Measurements from ENCODE around the gene NOL11.
"Not testable (repeated sequence)": the region's sequence is repeated elsewhere in the genome, so short reads cannot be mapped to it uniquely, and the experiment has no call there.

Gene NOL11

DNA sequence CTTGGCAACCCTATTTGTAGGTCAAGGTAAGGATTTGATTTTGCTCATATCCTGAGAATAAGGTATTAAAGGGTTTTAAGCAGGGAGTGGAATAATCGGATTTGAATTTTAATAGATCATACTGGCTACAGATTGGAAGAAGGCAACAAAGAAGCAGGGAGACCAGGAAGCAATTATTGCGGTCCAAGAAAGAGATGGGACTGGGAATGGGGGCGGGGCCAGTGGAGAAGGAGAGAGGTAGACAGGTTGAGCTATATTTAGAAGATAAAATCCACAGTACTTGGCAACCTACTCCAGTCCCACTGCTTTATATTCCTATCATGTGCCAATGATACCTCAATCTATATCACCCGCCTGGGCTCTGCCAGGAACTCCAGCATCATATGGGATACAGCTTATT lies 5.8 kb upstream of the NOL11 start:
- H3K36me3 ChIP-seq (ENCODE audit: control insufficient read depth, insufficient read depth, low read length, severe bottlenecking): no peaks in the 10 kb centered on the region
- H3K9me3 ChIP-seq (ENCODE audit: control insufficient read depth, low read length): no peaks in the 10 kb centered on the region
- H3K4me1 ChIP-seq (ENCODE audit: control insufficient read depth, insufficient read depth, low read length): peaks cover 3% of the 10 kb centered on the region
- no peak overlapping the region for H3K9ac ChIP-seq (ENCODE audit: low read length)
- H3K4me3 ChIP-seq (ENCODE audit: low read length): no peak overlapping the region
- DNase-seq (ENCODE audit: low read depth): no peak
- H3K27me3 ChIP-seq (replicated peaks; ENCODE audit: control insufficient read depth, insufficient read depth, low read length): no peaks in the 10 kb centered on the region

DNA sequence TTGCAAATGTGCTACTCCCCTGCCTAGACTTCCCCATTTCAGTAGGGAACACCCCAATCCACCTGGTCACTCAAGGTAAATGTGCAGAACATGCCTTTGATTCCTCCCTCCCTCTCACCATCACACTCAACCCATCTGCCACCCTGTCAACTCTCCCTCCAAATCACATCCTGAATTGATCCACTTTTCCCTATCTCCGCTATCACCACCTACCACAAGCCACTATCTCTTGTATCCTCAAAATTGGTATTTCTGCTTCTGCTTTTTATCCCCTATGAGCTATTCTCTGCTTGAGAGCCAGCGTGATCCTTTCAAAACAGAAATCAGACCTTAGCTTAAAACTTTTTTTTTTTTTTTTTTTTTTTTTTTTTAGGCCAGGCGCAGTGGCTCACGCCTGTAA lies 5.4 kb upstream of the NOL11 start:
- Histone ChIP-seq H3K4me1 (ENCODE audit: control insufficient read depth, insufficient read depth, low read length) (peaks cover 7% of the 10 kb centered on the region), H3K4me3 (ENCODE audit: low read length) (no peak overlapping the region), H3K9me3 (ENCODE audit: control insufficient read depth, low read length) (no peaks in the 10 kb centered on the region), H3K27me3 (replicated peaks; ENCODE audit: control insufficient read depth, insufficient read depth, low read length) (no peaks in the 10 kb centered on the region), H3K9ac (ENCODE audit: low read length) (no peak overlapping the region), H3K36me3 (ENCODE audit: control insufficient read depth, insufficient read depth, low read length, severe bottlenecking) (no peaks in the 10 kb centered on the region)
- no peak for DNase-seq (ENCODE audit: low read depth)

DNA sequence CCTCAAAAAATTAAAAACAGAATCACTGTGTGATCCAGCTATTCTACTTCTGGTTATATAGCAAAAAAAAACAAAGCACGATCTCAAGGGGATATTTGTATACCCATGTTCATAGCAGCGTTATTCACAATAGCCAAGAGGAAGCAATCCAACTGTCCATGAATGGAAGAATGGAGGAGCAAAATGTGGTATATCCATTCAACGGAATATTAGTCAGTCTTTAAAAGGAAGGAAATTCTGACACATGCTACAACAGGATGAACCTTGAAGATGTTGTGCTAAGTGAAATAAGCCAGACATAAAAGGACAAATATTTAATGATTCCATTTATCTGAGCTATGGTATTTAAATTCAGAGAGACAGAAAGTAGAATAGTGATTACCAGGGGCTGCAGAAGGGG lies 4.6 kb upstream of the NOL11 start:
- no peaks in the 10 kb centered on the region for H3K27me3 ChIP-seq (replicated peaks; ENCODE audit: control insufficient read depth, insufficient read depth, low read length)
- H3K4me1 ChIP-seq (ENCODE audit: control insufficient read depth, insufficient read depth, low read length): peaks cover 7% of the 10 kb centered on the region
- H3K4me3 ChIP-seq (ENCODE audit: low read length): no peak overlapping the region
- no peaks in the 10 kb centered on the region for H3K9me3 ChIP-seq (ENCODE audit: control insufficient read depth, low read length)
- H3K36me3 ChIP-seq (ENCODE audit: control insufficient read depth, insufficient read depth, low read length, severe bottlenecking): no peaks in the 10 kb centered on the region
- DNase-seq (ENCODE audit: low read depth): no peak
- no peak overlapping the region for H3K9ac ChIP-seq (ENCODE audit: low read length)

DNA sequence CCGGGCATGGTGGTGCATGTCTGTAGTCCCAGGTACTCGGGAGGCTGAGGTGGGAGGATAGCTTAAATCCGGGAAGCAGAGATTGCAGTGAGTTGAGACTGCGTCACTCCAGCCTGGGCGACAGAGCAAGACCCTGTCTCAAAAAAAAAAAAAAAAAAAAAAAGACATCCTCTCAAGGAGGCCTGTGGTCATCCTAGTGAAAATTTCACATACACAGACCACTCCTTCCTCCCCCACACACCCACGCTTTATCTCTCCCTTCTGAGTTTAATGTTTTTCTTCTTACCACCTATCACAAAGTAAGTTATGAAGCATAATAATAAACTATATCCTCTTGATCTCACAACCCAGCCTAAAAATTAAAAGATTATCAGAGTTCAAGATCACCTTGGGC lies 1.3 kb upstream of the NOL11 start:
- Histone ChIP-seq H3K4me3 (ENCODE audit: low read length) (no peak overlapping the region), H3K27me3 (replicated peaks; ENCODE audit: control insufficient read depth, insufficient read depth, low read length) (no peaks in the 10 kb centered on the region), H3K4me1 (ENCODE audit: control insufficient read depth, insufficient read depth, low read length) (peaks cover 16% of the 10 kb centered on the region), H3K36me3 (ENCODE audit: control insufficient read depth, insufficient read depth, low read length, severe bottlenecking) (peaks cover 11% of the 10 kb centered on the region), H3K9ac (ENCODE audit: low read length) (no peak overlapping the region), H3K9me3 (ENCODE audit: control insufficient read depth, low read length) (no peaks in the 10 kb centered on the region)
- DNase-seq (ENCODE audit: low read depth): no peak

DNA sequence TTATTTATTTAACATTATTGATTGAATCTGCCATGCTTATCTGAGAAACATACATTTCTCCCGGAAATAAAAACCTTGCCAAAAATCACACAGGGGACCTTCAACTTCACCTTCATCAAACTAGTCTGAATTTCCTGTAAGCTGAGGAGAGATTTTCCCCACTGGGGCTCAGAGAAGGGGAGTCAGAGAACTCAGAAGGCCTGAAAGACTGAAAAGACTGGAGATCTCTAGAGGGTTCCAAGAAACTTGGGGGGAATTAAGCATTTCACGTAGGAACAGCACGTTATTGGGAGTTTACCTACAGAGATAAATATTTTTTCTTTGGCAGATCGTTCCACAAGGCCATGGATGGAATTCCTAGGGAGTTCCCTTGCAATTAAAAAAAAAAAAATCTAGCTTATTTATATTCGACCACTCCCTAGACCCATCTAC lies 528 bp upstream of the NOL11 start:
- no peak for DNase-seq (ENCODE audit: low read depth)
- no peaks in the 10 kb centered on the region for H3K9me3 ChIP-seq (ENCODE audit: control insufficient read depth, low read length)
- H3K9ac ChIP-seq (ENCODE audit: low read length): peak overlapping the region; percentile 99
- peaks cover 16% of the 10 kb centered on the region for H3K4me1 ChIP-seq (ENCODE audit: control insufficient read depth, insufficient read depth, low read length)
- no peaks in the 10 kb centered on the region for H3K27me3 ChIP-seq (replicated peaks; ENCODE audit: control insufficient read depth, insufficient read depth, low read length)
- H3K36me3 ChIP-seq (ENCODE audit: control insufficient read depth, insufficient read depth, low read length, severe bottlenecking): peaks cover 19% of the 10 kb centered on the region
- H3K4me3 ChIP-seq (ENCODE audit: low read length): peak overlapping the region; percentile 96

DNA sequence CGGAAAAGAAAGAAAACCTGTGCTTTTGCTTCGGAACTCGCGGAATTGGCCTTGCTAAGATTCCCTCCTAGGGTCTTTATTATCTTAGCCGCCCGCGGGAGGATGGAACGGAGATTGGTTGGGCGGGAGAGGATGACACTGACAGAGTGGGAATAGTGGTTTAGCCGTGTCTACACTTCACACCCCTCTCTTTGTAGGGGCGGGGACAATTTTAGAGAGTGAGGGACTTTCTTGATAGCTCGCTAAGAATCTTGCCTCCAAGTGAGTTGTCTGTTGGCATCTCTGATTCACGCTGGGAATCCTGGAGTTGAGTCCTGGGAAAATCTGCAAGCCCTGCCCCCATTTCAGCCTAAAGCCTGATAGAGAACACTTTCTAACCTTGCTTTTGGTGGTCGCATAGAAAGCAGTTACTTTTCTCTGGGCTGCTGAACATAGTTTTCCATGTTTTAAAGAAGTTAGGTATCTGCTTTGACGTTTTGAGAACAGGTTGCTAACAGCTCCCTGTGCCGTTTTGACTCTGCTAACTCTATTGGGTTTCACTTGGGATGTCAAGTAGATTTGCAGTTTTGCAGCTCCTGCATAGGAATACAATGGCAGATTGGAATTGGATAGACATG lies 697 bp downstream of the NOL11 start:
- DNase-seq (ENCODE audit: low read depth): peak; percentile 19
- Histone ChIP-seq H3K9ac (ENCODE audit: low read length) (peak overlapping the region; percentile 99), H3K9me3 (ENCODE audit: control insufficient read depth, low read length) (no peaks in the 10 kb centered on the region), H3K4me3 (ENCODE audit: low read length) (peak overlapping the region; percentile 96), H3K36me3 (ENCODE audit: control insufficient read depth, insufficient read depth, low read length, severe bottlenecking) (peaks cover 28% of the 10 kb centered on the region), H3K4me1 (ENCODE audit: control insufficient read depth, insufficient read depth, low read length) (peaks cover 16% of the 10 kb centered on the region), H3K27me3 (replicated peaks; ENCODE audit: control insufficient read depth, insufficient read depth, low read length) (no peaks in the 10 kb centered on the region)

DNA sequence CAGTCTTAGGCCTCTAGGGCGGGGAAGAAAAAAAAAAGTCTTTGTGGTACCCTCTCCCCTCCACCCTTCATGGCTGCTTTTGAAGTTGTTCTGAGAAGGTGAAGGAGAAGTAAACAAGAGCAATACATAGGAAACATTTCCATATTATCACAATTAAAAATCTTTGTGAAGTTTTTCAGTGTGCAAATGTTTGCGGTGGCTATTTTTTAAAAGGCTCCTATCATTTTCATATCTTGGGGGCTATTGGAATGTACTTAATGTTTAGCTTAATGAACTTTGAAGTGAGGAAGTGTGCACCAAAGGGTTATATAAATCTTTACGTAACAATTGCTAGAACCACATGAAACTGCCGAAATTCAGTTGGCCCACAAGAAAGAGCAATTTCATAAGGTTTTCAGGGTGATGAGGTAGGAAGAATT lies 7.6 kb downstream of the NOL11 start:
- no peak overlapping the region for H3K4me3 ChIP-seq (ENCODE audit: low read length)
- no peaks in the 10 kb centered on the region for H3K9me3 ChIP-seq (ENCODE audit: control insufficient read depth, low read length)
- H3K4me1 ChIP-seq (ENCODE audit: control insufficient read depth, insufficient read depth, low read length): no peaks in the 10 kb centered on the region
- H3K36me3 ChIP-seq (ENCODE audit: control insufficient read depth, insufficient read depth, low read length, severe bottlenecking): peaks cover 84% of the 10 kb centered on the region
- H3K9ac ChIP-seq (ENCODE audit: low read length): no peak overlapping the region
- no peaks in the 10 kb centered on the region for H3K27me3 ChIP-seq (replicated peaks; ENCODE audit: control insufficient read depth, insufficient read depth, low read length)
- DNase-seq (ENCODE audit: low read depth): no peak

DNA sequence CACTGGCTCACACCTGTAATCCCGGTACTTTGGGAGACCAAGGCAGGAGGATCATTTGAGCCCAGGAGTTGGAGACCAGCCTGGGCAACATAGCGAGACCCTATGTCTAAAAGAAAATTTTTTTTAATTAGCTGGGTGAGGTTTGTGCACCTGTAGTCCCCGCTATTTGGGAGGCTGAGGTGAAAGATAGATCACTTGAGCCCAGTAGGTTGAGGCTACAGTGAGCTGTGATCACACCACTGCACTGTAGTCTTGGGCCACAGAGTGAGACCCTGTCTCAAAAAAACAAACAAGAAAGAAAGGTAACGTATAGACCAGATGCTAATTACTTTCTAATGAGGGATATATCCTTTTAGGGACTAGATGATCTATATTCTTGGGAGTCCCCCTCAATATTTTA lies 8.1 kb downstream of the NOL11 start:
- H3K9ac ChIP-seq (ENCODE audit: low read length): no peak overlapping the region
- no peak for DNase-seq (ENCODE audit: low read depth)

DNA sequence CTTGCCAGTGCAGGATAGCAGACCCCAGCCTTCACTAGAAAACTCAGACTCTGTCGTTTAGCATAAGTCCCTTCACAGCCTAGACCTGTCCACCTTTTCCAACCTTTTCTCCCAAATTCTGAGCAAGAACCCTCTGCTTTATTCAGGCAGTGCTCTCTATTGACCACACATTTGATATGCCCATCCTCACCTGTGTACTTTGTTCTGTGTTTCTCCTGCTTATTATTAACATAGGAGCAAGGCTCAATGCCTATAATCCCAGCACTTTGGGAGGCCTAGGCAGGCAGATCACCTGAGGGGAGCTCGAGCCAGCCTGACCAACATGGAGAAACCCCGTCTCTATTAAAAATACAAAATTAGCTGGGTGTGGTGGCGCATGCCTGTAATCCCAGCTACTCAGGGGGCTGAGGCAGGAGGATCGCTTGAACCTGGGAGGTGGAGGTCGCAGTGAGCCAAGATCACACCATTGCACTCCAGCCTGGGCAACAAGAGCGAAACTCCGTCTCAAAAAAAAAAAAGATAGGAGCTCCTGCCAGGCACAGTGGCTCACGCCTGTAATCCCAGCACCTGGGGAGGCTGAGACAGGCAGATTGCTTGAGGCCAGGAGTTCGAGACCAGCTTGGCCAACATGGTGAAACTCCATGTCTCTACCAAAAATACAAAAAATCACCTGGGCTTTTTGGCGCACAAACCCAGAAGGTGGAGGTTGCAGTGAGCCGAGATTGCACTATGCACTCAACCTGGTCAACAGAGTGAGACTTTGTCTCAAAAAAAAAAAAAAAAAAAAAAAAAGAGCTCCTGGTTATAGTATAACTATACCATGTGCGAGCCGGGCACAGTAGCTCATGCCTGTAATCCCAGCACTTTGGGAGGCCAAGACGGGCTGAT lies 9.7 kb downstream of the NOL11 start:
- not testable (repeated sequence) for H3K4me1 ChIP-seq (ENCODE audit: control insufficient read depth, insufficient read depth, low read length); H3K4me3 ChIP-seq (ENCODE audit: low read length); H3K27me3 ChIP-seq (replicated peaks; ENCODE audit: control insufficient read depth, insufficient read depth, low read length); H3K9me3 ChIP-seq (ENCODE audit: control insufficient read depth, low read length); H3K9ac ChIP-seq (ENCODE audit: low read length); DNase-seq (ENCODE audit: low read depth)
- peaks cover 82% of the 10 kb centered on the region for H3K36me3 ChIP-seq (ENCODE audit: control insufficient read depth, insufficient read depth, low read length, severe bottlenecking)

More for the DNA sequence above, 8.1 kb downstream of the NOL11 start:
- Histone ChIP-seq H3K4me1 (ENCODE audit: control insufficient read depth, insufficient read depth, low read length) (no peaks in the 10 kb centered on the region), H3K27me3 (replicated peaks; ENCODE audit: control insufficient read depth, insufficient read depth, low read length) (no peaks in the 10 kb centered on the region), H3K4me3 (ENCODE audit: low read length) (no peak overlapping the region), H3K36me3 (ENCODE audit: control insufficient read depth, insufficient read depth, low read length, severe bottlenecking) (peaks cover 84% of the 10 kb centered on the region), H3K9me3 (ENCODE audit: control insufficient read depth, low read length) (no peaks in the 10 kb centered on the region)

DNA sequence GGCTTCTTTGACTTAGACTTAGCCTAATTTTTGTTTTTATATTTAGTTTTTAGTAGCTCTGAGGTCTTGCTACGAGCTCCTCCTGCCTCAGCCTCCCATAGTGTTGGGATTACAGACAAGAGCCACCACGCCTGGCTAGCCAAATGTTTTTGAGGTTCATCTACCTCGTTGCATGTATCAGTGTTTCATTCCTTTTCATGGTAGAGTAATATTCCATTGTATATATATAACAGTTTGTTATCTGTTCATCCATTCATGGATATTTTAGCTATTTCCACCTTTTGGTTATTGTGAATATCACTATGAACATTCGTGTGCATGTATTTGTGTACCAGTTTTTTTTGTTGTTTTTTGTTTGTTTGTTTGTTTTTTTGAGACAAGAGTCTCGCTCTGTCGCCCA lies 12.2 kb downstream of the NOL11 start:
- Histone ChIP-seq H3K9ac (ENCODE audit: low read length) (no peak overlapping the region), H3K4me3 (ENCODE audit: low read length) (no peak overlapping the region), H3K4me1 (ENCODE audit: control insufficient read depth, insufficient read depth, low read length) (no peaks in the 10 kb centered on the region), H3K9me3 (ENCODE audit: control insufficient read depth, low read length) (peaks cover 3% of the 10 kb centered on the region), H3K27me3 (replicated peaks; ENCODE audit: control insufficient read depth, insufficient read depth, low read length) (no peaks in the 10 kb centered on the region), H3K36me3 (ENCODE audit: control insufficient read depth, insufficient read depth, low read length, severe bottlenecking) (peaks cover 76% of the 10 kb centered on the region)
- no peak for DNase-seq (ENCODE audit: low read depth)

DNA sequence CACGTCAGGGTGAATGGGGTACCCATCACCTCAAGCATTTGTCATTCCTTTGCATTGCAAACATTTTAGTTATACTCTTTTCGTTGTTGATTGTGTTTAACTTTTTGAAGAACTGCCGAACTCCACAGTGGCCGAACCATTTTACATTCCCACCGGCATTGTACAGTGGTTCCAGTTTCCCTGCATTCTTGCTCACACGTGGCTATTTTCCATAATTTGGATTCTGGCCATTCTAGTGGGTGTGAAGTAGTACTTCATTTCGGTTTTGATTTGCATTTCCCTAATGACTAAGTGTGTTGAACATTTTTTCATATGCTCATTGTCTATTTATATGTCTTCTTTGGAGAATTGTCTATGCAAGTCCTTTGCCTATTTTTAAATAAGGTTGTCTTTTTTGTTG lies 13.0 kb downstream of the NOL11 start:
- Histone ChIP-seq H3K4me3 (ENCODE audit: low read length) (no peak overlapping the region), H3K4me1 (ENCODE audit: control insufficient read depth, insufficient read depth, low read length) (no peaks in the 10 kb centered on the region), H3K36me3 (ENCODE audit: control insufficient read depth, insufficient read depth, low read length, severe bottlenecking) (peaks cover 75% of the 10 kb centered on the region), H3K9ac (ENCODE audit: low read length) (no peak overlapping the region), H3K9me3 (ENCODE audit: control insufficient read depth, low read length) (peaks cover 3% of the 10 kb centered on the region), H3K27me3 (replicated peaks; ENCODE audit: control insufficient read depth, insufficient read depth, low read length) (no peaks in the 10 kb centered on the region)
- DNase-seq (ENCODE audit: low read depth): no peak
